ENCODE results near the gene GALNT10.

GALNT10 gene

DNA sequence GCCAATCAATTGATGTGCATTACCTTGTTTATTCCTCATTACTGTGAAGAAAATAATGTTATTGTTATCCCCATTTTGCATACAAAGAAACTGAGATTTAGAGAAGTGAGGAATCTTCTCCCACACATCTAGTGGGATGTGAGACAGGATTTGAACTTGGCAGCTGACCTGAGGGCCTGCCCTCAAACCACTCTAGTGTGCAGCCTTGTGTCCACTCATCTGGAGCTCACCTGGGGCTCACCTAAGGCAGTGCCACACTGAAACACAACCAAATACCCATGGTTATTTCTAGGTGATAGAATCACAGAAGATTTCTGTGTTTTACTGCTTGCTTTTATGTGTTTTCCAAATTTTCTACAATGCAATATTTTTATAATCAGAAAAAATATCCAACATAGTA is 160.6 kb downstream of the GALNT10 start:
- no peak for DNase-seq (ENCODE audit: low spot score)
- in situ Hi-C loops (cut with MboI; ENCODE audit: low pct_unique_long_range_greater_than_20kb, low sequenced_read_pairs, unreplicated experiment) = no loop called here
- TF ChIP-seq, protein P1, sequence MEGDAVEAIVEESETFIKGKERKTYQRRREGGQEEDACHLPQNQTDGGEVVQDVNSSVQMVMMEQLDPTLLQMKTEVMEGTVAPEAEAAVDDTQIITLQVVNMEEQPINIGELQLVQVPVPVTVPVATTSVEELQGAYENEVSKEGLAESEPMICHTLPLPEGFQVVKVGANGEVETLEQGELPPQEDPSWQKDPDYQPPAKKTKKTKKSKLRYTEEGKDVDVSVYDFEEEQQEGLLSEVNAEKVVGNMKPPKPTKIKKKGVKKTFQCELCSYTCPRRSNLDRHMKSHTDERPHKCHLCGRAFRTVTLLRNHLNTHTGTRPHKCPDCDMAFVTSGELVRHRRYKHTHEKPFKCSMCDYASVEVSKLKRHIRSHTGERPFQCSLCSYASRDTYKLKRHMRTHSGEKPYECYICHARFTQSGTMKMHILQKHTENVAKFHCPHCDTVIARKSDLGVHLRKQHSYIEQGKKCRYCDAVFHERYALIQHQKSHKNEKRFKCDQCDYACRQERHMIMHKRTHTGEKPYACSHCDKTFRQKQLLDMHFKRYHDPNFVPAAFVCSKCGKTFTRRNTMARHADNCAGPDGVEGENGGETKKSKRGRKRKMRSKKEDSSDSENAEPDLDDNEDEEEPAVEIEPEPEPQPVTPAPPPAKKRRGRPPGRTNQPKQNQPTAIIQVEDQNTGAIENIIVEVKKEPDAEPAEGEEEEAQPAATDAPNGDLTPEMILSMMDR (IDR thresholded peaks at IDR 0.05; ENCODE audit: extremely low read depth, insufficient read depth, missing control alignments) = no peak

DNA sequence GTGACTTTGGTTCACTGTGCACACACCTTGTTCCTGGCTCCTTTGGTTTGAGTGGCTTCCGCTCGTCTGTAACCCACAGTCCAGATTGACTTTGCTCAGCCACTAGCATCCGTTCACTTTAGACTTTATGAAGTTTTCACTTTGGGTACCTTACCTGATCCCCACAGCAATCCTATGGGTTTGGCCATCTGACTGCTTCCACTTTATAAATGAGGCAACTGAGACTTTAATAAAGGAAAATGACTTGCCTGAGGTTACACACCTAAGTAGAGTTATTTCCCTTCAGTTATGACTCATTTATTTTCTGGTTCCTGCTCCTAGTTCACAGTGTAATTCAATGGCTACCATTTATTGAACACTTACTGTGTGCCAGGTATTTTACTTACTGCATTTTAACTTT is 161.0 kb downstream of the GALNT10 start:
- in situ Hi-C loops (cut with MboI; ENCODE audit: low pct_unique_long_range_greater_than_20kb, low sequenced_read_pairs, unreplicated experiment) = no loop called here
- TF ChIP-seq, protein P1 (IDR thresholded peaks at IDR 0.05; ENCODE audit: extremely low read depth, insufficient read depth, missing control alignments) = no peak
- no peak for DNase-seq (ENCODE audit: low spot score)

DNA sequence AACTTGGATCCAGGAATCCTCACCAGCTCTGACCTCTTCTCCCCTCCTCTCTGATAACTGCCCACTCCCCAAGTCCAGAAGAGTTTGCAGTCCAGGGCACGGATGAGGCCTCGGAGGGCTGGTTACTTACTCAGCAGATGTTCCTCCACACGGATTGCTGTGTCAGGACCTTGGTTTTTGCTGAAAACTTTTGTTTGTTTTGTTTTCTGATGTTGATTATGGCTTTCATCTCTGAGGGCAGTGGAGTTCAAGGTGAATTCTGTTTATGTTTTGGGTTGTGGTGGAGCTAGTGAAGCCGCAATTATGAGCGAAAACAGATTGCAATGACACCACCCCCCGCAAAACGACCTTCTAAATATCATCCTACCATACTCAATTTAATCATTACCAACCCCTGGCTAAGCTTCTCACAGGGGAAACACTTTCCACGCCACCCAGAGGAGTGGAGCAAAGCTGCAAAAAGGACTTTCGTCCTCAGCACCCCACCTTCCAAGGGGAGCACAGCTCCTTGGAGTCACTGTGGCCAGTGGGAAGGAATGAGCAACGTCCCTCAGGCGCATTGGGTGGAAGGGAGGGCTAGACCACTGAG is 162.5 kb downstream of the GALNT10 start:
- DNase-seq (ENCODE audit: low spot score) = no peak
- in situ Hi-C loops (cut with MboI; ENCODE audit: low pct_unique_long_range_greater_than_20kb, low sequenced_read_pairs, unreplicated experiment) = no loop called here
- TF ChIP-seq, protein P1 (IDR thresholded peaks at IDR 0.05; ENCODE audit: extremely low read depth, insufficient read depth, missing control alignments) = no peak

DNA sequence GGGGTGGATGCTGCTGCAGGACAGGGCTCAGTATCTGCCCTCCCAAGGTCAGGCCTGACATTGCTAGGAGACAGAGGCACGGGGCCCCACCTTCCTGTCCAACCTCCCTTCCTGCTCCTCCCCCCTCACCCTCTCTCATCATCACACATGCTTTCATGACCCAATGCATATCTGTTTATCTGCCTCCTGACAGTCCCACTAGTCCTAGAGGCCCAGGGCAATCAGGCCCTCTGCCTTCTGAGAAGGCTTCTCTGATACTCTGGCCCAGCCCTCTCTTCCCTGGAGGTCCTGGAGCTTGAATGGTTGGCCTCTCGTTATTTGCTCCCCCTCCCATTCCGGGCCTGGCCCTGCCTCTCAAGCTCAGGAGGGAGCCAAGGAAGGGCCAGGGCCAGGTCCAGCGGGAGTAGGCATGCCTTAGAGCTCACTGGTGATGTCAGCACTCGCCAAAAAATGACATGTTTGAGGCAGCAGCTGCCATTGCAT is 164.6 kb downstream of the GALNT10 start:
- TF ChIP-seq, protein P1 (IDR thresholded peaks at IDR 0.05; ENCODE audit: extremely low read depth, insufficient read depth, missing control alignments) = no peak
- in situ Hi-C loops (cut with MboI; ENCODE audit: low pct_unique_long_range_greater_than_20kb, low sequenced_read_pairs, unreplicated experiment) = no loop called here
- no peak for DNase-seq (ENCODE audit: low spot score)

DNA sequence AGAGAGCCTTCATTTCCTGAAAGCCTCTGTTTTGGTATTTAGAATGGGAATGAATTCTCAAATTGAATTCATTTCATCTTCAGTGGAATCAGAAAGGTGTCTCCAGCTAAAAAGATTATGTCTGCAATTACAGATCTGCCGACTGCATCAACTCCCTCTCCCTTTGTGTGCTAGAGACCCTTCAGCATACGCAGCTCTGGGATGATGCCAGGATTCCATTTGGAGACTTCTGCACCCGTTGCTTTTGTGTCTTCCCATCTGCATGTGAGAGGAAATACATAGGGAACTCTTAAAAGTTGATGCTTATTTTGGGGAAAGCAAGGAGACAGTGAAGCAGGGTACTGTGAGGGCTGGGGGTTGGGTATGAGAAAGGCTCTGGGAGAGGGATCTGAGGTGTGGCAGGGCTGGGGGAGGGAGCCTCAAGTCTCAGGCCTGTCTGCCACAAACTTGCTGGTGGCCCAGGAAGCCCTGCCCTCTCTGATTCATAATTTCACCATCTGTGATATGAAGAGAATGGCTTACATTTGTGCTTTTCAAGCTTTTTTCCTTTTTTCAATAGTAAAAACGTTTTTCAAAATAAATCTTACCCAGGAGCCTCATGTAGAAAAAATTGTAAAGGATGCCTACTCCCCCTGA is 165.6 kb downstream of the GALNT10 start:
- TF ChIP-seq, protein P1 (IDR thresholded peaks at IDR 0.05; ENCODE audit: extremely low read depth, insufficient read depth, missing control alignments) = no peak
- no peak for DNase-seq (ENCODE audit: low spot score)
- in situ Hi-C loops (cut with MboI; ENCODE audit: low pct_unique_long_range_greater_than_20kb, low sequenced_read_pairs, unreplicated experiment) = no loop called here

DNA sequence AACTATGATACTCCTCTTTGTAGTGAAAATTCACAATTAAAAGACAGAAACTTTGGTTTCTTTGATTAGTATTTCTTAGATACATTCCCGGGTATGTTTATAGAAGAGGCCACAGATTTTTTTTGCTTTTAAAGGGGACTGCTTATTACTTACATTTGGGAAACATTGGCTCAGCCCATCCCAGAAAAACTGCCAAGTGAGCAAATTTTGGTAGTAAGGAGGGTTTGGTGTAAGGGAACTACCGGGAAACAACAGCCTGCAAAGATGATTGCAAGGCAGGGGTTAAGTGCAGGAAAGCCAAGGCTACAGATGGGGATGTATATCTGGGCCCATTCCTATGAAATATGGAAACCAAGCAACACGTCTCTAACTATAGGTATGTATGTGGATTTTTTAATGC is 166.4 kb downstream of the GALNT10 start:
- no peak for DNase-seq (ENCODE audit: low spot score)
- in situ Hi-C loops (cut with MboI; ENCODE audit: low pct_unique_long_range_greater_than_20kb, low sequenced_read_pairs, unreplicated experiment) = no loop called here
- TF ChIP-seq, protein P1 (IDR thresholded peaks at IDR 0.05; ENCODE audit: extremely low read depth, insufficient read depth, missing control alignments) = no peak

Measured in GM13977 (cell line).